Medulla oblongata (tissue), 1 donor: ENCODE measurements around the gene GGT5.
"Not testable (repeated sequence)": the region's sequence is repeated elsewhere in the genome, so short reads cannot be mapped to it uniquely, and the experiment has no call there.

Source experiments
- DNase-seq: peaks from one replicate; pipeline ENCODE4 v3.0.0-alpha.2; 2015; ENCODE audit errors: extremely low spot score

Gene GGT5

DNA sequence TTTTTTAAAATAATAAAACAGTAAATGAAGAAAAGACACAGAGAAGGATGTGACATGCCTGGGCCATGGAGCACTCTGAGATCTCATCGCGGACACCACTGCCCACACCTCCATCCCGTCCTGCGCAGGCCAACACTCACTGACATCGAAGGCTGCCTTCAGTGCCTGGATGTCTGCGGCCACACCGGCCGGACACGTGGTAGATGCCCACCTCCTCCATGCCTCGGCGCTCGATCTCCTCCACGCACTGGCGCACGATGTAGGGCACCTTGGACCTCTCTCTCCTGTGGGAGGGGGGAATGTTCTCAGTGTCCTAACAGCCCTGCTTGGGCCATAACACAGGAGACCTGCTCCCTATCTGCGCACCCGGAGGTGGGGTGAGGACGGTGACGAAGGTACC, 18.6 kb upstream of the GGT5 start:
- not testable (repeated sequence) for DNase-seq

DNA sequence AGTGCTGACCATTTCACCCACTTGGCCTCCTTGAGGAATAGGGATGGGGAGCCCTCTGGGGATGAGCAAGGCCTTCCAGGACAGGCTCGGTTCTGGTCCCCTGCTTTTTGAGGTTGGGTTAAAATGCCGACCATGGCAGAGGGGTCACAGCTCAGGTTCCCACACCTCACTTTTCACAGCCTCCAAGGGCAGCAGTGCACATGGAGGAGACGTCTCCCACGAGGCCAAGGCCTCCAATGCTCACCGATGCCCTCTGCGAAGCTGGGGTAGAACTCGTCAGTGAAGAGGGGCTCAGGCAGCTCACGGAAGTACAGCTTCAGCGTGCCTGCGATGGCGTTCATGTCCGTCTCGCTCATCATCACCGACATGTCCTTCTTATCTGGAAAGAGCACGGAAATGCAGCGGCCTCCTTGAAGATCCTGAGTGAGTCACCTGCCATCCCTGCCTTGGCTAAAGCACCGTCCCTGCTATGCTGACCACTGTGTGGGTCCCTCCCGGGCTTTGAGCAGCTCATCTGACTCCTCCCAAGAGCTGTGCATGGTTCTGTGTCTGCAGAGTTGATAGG, 17.4 kb upstream of the GGT5 start:
- not testable (repeated sequence) for DNase-seq

DNA sequence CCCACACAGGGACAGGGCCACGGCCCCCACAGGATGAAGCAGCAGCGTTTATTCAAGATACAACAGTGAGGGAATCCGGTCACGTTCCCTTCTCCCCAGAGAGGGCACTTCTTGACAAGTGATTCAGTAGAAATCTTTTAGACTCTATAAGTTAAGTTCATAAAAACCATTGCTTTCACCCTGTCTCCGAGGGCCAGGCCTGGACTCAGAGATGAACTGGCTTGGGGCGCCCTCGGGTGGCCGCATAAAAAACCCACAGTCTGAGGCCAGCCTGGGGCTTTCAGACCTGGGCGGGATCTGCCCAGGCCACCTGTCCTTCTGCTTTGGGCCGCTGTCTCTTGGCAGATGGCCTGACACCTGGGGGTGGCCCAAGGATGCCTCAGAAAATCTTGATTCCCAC, 14.6 kb upstream of the GGT5 start:
- DNase-seq: peak; percentile 54

DNA sequence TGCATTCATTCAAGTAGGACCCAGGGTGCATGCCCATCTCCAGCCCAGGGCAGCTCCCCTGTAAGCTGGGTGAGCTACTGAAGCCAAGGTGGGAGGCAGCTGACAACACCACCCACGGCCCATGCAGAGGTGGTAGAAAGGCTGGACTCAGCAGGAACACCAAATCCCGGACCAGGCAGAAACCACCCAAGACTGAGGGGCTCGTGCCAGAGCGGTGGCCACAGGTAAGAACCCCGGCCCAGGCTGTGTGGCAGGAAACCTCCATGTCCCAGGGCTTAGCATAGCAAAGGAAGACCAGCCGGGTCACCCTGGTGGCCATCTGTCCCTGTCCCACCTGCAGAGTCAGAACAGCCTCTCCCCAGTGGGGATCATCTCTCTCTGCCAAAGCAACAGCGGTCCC, 11.9 kb upstream of the GGT5 start:
- not testable (repeated sequence) for DNase-seq

DNA sequence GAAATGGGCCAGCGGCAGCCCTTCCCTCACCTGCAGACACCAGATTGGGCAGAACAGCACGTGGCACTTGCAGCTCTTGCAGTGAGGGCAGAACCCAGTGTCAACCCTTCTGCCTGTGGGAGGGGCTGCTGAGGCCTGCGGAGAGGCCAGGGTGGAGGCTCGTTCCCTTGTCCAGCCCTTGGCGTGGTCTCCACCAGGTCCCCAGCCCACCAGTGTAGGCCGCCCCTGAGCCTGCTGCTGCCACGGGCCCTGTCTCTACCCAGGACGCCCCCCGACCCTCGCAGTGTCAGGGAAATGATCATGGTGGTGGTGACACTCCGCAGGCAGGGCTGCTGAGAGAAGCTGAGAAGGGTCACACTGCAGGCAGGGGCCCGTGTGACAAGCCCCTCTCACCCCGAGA, 11.3 kb upstream of the GGT5 start:
- DNase-seq: not testable (repeated sequence)

DNA sequence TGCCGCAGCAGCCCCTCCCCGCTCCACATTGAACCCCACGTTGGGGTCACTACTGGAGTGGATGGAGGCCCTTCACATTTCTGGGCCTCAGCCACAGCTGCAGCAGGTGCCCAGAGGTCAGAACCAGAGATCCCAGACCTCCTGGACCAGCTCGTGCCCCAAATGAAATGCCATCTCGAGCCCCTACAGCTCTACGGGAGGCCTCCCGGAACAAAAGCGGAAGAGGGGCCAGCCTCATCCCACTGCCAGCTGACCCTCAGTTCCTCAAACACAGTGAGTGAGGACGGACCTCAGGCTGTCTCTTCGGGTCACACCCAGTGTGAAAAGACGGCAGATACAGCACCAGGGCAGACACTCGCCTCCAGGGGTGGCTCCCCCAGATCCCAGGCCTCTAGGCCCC, 8.2 kb upstream of the GGT5 start:
- DNase-seq: not testable (repeated sequence)

DNA sequence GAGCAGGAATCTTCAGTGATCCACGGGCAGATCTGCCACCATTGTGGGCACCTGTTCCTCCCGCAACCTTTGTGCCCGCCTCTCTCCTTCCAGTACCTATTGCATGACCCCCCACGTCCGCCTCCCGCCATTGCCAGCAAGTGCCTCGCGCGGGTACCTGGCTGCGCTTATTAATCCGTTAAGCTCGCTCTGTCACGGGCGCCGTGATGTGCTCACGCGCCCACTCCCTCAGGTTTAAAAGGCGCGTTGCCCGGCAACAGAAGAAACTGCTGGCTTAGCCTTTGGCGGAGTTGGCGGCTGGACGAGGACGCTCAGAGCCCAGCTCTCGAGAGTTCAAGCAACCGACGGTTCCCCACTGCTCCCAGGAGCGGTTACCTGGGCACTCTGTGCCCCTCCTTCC, 6.4 kb upstream of the GGT5 start:
- not testable (repeated sequence) for DNase-seq

DNA sequence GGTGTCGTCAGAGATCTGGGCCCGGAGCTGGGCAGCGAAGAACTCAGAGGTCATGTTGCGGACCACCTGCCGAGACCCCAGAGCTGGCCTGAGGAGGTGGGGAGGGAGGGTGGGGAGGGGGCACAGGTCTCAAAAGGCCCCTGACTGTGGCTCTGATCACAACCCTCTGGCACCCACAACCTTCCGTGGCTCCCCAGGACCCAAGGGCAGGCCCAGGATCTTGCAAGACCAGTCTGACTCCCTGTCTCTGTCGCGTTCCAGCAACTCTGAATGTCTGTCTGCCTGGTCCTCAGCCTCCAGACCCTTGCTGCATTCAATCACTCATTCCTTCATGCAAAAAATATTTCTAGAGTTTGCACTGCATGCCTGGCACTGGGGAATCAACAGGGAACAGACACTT, 4.5 kb upstream of the GGT5 start:
- not testable (repeated sequence) for DNase-seq

DNA sequence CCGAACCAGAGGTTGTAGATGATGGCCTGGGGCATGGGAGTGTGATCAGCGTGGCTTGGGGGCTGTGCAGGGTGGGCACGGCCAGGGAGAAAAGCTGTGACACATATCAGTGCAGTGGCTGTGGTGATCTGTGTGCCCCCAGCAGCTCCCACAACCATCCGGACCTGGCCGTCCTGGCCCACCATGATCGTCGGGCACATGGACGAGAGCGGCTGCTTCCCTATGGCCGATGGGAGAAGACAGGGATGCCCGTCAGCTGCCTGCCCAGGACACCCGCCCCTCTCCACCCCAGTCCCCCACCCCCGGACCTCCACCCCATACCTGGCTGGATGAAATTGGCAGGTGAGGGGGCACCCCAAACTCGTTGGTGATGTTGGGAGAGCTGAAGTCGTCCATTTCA, 3.7 kb upstream of the GGT5 start:
- DNase-seq: not testable (repeated sequence)

DNA sequence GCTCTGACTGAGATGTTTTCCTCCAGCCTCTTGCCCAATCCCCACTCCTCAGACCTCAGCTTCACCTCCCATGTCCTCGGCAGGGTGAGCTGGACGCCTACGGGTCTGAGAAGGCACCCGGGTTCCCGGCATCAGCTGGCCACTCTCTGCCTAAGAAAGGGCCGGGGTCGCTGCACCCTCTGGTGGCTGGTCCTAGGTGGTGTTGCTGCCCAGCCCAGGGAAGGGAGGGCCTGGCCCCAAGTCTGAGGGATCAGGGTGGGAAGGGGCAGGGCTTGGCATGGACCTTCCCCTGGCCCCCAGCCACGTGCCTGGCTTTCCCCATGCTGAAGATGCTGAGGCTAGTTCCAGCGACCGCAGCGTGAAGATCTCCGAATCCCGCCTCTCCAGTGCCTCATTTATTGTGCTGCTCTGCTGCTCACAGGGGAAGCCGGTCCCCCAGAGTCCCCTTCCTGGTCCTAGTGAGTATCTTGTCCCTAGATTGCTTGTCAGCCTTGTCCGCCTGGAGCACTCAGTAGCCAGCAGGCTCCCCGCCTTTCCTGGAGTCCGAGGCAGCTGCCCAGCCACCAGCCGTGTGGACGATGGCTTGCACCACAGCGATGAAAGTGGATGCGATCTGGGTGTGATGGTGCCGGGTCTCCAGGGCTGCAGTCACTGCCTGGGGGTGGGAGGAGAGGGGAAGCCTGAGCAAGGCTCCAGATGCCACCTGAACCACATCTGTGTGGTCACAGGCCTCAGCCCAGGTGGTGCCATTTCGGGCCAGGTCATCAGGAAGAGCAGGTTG, 2.9 kb upstream of the GGT5 start:
- DNase-seq: peak; percentile 88

DNA sequence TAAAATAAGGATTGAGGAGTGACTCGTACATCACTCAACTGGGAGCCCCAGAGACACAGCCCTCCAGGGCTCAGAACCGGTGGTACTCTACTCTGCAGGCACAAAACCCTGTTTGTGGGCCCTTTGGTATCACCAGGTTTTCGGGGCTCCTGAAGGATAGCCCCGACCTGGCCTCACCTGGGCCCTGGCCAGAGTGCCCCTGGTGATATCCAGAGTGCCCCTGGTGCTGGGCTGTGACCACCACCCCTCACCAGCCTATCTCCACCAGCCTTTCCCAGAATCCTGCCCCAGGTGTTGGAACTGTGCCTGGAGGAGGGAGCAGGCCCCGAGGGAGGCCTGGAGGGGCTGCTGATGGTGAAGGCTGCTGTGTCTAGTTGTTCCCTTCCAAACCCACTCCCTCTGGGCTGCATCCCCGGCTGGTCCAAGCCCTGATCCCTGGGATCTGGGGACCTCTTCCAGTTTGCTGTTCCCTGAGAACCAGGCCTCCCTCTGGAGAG, 2.2 kb upstream of the GGT5 start:
- no peak for DNase-seq

DNA sequence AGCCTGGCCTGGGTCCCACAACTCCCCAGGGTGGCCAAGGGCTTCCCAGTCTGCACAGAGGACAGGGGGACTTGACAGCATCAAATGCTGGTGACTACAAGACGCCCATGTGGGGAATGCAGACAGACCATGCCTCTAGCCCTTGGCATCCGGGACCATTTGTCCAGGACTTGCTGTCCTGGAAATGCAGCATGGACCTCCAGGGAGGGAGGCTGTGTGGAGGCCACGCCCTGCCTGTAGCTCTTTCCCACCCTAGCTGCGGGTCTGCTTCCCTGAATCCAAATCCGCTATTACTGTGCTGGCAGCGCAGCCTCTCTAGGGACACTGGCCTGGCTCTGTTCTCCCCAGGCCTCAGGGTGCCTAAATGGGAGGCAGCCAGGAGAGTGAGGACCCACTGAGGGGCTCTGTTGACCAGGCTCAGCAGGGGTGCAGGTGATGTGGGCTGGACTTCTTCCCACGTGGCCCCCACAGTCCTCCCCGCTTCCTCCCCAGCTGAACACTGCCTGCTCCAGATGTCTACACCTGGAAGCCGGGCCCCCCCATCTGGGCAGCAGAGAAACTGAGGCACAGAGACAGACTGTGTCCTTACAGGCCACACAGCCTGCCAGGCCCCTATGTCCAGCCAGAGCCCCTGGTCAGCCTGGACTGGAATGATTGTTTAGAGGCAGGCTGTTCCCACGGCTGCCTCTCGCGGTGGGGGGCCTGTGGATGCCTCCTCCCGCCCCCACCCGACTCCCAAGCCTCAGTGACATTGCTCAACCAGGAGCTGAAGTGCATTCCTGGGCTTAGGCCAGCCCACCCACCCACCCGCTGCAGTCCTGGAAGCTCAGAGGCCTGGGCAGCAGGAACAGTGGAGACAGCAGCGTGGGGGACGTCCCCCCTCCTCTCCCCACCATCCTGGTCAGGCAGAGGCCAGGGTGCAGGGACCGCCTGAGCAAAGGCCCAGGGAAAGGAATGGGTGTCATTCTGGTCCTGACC, 991 bp upstream of the GGT5 start:
- not testable (repeated sequence) for DNase-seq

DNA sequence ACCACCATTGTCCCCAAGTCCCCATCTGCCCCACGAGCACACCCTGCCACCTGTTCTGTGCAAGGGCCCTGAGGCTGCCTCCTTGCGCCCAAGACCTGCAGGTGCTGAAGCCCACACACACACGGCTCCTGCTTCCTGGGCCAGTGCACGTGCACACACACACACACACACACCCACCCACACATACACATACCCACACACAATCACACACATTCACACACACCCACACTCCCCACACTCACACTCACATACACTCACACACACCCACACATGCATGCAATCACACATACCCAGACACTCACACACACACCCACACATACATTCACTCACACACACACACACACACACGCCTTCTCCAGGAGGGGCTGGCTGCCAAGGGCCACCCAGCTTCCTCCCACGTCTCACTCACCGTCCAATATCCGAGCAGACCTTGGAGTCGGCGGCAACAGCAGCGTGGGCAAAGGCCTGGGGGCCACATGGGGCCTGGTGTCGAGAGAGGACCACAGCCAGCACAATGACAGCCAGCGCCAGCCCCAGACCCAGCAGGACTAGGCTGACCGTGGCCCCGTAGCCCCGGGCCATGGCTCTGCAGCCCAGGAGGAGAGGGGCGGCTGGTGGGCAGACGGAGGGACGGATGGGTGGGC, 616 bp downstream of the GGT5 start:
- no peak for DNase-seq

DNA sequence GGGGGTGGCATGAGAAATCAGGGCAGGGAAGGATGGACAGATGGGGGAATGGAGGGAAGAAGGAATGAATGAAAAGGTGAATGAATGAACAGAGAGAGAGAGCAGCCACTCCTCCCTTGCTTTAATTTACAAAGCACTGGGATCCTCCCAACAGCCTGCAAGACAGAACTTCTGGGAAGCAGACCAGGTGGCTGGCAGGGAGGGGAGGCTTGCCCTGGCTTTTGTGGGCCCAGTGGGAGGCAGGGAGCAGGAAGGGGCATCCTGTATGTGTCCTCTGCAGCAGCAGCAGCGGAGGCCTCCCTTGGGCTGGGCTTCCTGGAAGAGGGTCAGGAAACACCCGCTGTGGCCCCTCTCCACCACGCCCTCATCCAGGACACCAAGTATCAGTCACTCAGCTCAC, 1.5 kb downstream of the GGT5 start:
- peak; percentile 34 for DNase-seq

DNA sequence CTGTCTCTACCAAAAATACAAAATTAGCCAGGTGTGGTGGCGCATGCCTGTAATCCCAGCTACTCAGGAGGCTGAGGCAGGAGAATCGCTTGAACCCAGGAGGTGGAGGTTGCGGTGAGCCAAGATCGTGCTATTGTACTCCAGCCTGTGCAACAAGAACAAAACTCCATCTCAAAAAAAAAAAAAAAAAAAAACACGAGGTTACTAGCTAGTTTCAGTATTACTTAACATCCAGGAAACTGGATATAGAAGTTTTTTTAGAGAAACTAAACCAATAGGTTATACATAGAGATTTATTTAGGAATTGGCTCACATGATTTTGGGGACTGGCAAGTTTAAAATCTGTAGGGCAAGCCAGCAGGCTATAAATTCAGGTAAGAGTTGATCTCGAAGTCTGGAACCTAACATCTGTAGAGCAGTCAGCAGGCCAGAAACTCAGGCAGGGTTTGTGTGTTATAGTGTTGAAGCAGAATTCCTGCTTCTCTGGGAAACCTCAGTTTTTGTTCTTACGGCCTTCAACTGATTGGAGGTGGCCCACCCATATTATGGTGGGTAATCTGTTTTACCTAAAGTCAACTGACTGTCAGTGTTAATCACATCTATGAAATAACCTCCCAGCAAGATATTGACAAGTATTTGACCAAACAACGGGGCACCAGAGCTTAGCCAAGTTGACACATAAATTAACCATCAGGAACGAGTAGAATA, 3.7 kb downstream of the GGT5 start:
- DNase-seq: not testable (repeated sequence)

DNA sequence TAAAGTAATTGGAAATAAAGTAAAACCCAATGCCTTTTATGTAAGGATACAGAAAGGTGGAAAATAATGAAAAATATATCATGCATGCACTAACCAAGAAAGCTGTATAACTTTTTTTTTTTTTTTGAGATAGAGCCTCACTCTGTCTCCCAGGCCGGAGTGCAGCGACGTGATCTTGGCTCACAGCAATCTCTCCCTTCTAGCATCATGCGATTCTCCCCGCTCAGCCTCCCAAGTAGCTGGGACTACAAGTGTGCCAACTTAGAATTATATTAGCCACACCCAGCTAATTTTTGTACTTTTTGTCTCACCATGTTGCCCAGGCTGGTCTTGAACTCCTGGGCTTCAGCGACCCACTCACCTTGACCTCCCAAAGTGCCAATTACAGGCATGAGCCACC, 4.5 kb downstream of the GGT5 start:
- DNase-seq: no peak

DNA sequence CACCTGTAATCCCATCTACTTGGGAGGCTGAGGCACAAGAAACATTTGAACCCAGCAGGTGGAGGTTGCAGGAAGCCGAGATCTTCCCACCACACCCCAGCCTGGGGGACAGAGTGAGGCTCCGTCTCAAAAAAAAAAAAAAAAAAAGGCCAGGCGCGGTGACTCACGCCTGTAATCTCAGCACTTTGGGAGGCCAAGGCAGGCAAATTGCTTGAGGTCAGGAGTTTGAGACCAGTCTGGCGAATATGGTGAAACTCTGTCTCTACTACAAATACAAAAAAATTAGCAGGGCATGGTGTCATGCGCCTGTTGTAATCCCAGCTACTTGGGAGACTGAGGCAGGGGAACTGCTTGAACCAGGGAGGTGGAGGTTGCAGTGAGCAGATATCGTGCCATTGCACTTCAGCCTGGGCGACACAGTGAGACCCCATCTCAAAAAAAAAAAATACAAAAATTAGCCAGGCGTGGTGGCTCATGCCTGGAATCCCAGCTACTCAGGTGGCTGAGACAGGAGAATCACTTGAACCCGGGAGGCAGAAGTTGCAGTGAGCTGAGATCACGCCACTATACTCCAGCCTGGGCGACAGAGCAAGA, 6.7 kb downstream of the GGT5 start:
- not testable (repeated sequence) for DNase-seq

DNA sequence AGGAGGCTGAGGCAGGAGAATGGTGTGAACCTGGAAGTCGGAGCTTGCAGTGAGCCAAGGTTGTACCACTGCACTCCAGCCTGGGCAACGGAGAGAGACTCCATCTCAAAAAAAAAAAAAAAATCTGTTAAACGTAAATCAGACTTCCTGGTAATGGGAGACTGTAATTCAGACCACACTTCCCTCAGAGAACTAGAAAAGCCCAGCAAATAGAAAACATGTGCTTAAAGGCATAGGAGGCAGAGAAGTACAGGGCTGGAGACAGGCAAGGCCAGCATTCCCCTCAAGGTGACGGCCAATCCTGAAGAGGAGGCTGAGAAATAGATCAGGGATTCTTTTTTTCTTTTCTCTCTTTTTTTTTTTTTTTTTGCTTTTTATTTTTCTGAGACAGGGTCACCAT, 8.2 kb downstream of the GGT5 start:
- DNase-seq: no peak

DNA sequence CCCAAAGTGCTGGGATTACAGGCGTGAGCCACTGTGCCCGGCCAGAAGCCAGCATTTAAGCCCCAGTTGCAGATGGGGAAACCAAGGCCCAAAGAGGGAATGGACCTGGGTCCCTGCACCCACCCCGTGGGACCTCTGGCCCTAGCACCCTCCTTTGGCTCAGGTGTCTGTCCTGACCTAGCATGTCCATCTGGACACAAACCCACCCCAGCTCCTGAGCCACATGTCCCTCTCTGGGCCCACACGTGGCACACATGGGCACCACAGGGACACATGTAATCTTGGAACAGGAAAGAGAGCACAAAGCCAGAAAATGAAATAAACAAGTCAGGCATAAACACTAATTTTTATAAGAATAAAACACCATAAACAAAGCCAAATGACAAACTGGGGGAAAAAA, 9.6 kb downstream of the GGT5 start:
- no peak for DNase-seq

DNA sequence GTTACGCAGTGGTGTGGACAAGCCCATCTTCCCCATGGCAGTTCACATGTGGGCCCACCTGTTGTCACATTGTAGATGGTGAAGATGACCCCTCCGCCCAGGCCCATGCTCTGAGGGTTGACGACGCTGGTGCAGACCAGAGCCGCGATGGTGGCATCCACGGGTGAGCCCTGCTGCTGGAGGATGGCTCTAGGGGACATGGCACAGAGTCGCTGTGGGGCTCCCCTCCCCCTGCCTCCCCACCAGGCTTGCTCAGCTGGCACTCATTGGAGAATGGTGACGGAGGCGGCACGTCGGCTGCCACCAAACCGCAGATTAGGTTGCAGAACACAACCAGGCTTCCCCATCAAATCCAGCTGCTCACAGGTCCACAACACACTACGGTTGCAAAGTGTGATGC, 11.1 kb downstream of the GGT5 start:
- no peak for DNase-seq

DNA sequence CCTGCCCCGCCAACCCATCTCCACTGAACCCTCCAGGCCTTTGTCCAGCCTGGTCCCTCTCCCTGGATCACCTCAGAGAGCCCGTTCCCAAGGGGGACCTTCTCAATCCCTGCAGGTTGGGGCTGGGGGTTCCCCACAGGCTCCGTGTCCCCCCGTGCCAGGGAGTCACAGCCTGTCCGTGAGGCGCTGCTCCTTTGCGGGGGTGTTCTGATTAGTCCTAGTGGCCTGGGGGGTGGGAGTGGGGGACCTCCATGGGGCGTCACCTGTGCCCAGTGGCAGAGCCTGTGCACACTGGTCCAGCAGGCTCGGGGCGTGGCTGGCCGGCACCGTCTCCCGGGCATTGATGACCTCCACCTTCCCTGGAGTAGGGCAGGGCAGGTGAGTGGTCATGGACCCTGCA, 11.6 kb downstream of the GGT5 start:
- DNase-seq: no peak
